ENCODE results near the gene LMO7.
"Not testable (repeated sequence)": the region's sequence is repeated elsewhere in the genome, so short reads cannot be mapped to it uniquely, and the experiment has no call there.

The LMO7 gene

DNA sequence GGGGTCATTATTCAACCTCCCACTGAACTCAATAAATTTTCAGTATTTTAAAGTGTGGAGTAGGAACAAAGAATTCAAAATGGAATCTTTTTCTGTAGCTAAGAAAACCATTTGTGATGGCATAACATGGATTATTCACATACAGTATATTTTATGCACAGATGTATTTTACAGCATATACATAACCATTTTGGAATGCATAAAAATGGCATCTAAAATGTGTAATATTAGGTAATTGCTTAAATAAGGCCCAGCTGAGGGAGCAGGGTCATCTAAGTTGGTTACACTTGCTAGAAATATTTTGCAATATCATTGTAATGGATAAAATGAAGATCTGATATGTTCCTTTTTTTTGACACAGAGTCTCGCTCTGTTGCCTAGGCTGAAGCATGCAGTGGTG is 146.9 kb downstream of the LMO7 start:
- no peak for DNase-seq

DNA sequence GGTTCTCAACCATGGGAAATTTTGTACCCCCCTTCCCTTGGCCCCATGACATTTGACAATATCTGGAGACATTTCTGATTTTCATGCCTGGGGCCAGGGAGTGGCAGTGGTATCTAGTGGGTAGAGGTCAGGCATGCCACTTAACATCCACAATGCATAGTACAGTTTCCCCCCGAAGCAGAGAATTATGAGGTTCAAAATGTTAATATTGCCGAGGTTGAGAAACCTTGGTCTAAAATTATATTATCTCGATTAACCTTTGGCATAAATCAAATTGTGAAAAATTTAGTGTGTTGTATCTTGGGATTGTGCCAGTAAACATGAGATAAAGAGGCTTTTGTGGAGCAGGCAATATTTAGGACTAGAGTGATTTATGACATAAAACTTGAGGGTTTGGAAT is 147.9 kb downstream of the LMO7 start:
- no peak for DNase-seq

DNA sequence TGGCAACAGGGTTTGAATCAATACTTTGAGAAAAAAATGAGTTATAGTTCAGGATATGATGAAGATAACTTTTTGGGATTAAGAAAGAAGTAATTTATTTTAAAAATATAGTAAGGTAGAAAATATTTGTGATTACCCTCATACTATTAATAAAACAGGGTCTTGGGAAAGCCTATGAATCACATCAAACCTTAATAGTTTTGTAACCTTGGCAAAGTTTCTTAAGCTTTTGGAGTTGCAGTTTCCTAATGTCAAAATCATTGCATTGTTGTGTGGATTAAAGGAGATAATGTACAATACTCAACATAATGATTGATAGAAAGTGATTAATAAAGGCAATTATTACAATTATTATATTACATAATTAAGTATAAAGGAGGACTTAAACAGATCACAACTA is 149.0 kb downstream of the LMO7 start:
- no peak for DNase-seq

DNA sequence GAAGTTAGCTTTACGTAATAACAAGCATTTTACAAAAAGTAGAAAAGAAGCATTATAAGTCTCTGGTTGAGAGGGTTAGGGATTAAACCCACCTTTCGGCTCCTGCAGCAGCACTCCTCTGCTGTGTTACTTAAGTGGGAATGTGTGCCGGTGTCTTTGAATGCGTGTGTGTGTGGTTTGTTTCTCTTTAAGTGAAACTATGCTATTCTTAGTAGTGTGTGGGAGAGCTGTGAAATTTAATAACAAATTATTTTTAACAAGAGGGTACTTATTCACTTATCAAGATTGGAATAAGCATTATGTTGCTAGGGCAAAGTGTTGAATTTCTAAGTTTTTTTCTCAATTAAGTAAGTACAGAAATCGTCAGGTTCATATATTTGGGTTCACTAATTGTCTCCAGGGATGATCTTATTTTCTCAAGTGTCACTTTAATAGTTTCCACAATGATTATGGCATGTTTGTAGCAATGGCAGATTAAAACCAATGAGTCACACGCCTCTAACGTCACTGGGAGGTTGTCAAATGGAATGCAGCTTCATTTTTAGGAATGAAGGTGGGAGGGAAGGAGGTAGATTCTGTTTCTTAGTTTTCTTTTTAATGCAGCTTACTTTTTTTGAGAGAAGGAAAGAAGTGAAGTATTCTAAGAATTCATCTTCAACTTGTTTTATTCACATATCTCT is 151.3 kb downstream of the LMO7 start:
- DNase-seq: no peak

DNA sequence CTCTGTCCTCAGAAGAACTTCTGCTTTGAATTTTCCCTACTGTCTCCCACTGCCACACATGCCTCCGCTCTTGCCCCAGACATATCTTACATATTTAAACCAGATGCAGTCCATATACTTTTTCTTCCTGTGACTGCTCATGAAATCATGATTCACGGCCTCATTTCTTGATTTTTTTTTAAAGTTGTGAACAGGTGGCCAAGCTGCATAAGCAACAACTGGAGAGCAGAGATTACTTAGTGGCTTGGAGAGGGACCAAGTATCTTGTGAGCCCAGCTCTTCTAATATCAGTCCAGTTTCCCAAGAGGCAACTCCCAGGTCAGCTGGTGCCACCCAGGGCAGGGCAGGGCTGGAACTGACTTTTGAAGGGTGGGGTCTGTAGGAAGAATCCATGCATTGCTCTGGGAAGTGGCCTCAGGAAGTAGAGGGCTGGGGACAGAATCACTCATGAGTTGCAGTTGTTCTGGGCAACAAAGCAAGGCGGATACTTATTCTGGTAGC is 152.4 kb downstream of the LMO7 start:
- DNase-seq: no peak

DNA sequence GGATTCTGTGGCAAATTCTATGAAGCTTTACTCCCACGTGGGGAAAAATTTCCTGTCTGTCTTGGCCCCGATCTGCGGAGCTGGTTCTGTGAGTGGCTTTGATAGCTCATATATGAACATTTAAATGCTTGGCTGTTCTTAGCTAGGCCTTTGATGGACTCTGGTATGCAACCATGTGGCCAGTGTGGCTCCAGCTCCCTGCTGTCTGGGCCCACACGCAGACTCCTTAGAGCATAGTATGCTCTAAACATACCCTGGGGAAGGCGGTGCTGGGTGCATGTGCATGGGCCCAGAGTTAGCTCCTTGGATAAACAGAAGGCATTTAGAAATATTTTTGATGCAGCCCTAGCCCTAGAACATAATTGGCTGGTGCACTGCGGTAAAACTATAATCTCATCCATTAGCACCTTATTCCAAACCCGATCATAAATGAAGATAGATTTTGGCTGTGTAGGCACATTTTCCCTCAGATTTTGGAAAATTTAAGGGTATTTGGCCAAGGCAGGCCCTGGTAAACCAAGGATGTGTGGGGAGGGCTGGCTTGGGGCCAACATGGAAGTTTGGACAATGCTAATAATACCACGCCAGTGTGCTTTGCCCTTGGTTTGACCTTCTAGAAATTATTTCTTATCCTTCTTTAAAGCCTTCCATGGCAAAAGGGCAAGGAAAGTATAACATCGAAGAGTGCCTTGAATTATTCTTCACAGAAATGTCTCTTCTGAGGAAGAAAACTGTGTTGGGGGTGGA is 153.5 kb downstream of the LMO7 start:
- DNase-seq: no peak

DNA sequence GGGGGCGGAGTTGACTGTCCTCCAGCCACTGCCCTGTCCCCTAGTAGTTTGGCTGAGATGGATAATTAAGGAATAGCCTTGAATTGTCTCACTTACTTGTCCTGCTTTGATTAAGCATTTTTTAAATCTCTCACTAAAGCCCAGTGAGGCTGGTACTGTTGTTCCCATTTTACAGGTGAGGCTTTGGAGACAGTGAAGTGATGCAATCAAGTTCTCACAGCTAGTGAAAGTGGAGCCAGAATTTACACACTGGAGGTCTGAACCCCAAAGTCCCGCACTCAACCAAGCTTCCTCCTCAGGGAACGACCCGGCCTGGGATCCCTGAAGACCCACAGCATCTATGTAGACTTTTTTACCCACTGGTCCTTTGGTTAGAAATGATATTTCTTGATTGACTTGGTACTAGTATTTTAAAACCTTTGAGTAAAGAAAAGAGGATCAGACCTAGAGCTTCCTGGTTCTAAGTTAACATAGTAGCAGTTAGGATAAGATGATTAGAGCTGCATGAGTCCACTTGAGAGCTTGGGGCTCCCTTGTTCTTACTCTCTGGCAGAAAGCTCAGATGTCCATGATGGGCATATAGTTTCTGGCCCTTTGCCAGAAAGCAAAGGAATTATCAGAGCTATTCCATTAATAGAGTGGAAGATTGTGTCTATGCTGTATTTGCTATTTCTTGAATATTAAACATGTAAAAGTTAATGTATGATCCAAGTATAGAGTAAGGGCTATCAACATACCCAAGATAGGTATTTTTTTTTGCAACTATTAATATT is 154.3 kb downstream of the LMO7 start:
- no peak for DNase-seq

DNA sequence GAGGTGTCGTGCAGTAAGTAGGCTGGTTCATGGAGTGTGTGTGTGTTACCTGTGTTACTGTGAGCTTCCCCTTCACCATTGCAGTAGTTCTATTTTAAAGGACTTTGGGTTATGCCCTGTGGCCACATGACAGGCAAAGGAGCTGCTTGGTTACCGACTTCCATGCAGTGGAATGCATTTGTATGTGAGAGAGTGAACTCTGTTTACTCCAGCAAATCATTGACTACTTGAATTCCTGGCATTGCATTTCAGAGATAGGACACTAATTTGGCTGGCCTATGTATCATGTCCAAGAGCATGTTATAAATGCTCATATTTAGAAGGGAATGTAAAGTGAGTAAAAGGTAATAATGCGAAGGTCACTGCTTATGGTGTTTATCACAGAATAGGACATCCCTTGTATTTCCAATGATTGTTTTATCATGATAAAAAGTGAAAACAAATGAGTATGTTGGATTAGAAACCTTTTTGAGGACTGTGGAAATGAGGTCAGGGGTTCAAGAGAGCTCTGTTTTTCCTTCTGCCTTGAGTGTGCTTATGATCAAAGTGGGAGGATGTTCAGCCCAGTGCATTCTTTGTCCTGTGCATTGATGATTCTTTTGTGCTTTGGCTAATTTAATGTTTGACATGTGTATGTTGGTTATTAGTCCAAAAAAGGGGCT is 156.5 kb downstream of the LMO7 start:
- DNase-seq: no peak

DNA sequence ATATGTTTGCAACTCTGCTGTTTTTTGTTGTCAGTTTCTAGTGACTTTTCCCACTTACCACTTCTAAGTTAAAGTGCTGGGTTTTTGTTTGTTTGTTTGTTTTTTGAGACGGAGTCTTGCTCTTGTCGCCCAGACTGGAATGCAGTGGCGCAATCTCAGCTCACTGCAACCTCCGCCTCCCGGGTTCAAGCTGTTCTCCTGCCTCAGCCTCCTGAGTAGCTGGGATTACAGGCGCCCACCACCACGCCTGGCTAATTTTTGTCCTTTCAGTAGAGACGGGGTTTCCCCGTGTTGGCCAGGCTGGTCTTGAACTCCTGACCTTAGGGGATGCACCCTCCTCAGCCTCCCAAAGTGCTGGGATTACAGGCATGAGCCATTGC is 157.0 kb downstream of the LMO7 start:
- DNase-seq: not testable (repeated sequence)

DNA sequence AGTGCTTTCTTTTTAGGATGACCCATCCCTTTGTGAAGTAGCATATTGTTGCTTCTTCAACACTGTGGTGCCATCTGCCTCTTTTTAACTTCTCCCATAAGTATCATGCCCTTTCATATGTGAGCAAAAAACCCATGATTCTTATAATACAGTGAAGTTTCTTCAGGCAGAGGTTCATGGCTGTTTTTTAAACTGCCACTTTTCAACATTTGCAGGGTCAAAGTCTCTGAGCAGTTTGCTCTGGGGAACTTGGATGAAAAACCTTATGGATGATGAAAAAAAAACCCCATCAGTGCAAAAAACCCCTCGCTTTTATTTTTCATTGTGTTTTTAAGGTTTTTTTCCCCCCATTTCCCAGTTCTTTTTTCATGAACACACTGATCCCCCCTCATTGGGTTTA is 158.5 kb downstream of the LMO7 start:
- no peak for DNase-seq

DNA sequence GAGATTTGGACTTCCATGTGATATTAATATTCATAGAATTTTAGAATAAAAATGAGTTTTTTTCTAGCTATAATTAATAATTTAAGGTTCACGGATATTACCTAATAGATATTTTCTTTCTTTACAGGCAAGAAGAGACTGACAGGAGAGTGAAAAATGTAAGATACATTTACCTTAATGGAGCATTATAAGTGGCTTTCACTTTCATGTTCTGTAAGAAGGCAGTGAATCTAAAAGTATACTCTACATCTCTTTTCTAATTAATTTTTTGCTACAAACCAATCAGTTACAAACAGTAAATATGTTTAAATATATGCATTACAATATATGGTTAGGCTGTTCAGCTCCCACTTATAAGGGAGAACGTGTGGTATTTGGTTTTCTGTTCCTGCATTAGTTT is 159.1 kb downstream of the LMO7 start:
- no peak for DNase-seq

DNA sequence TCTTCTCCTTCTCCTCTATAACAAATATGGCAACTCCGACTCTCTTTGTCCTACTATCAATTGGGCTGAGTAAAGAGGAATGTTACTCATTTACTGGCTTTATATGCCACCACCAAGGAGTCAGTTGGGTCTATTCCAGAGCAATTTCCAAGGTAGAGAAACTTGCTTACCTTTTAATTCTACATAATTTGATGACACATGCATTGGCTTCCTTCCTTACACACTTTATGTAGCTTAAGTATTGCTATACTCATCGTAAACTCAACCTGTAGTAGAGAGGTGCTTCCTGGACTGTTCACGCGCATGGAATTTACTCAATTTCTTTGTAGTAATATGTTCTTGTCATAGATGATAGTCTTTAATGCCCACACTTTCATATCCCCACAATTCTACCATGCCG is 160.7 kb downstream of the LMO7 start:
- no peak for DNase-seq

DNA sequence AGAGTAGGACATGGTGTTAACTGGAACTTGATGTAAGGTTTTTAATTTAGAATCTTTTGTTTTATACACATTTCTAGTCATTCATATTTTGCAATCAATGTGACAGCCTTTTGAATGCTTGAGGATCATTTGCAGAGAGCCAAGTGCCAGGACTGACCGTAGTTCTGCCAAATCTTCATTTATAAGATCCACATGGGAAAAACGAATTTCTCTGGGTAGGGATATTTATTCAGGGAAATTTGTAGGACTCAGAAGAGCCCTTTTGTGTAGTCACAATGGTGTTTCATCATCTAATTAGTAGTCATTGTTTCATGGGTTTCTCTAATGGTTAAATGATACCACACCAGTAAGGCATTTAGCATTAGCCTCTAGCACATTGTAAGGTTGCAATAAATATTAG is 161.1 kb downstream of the LMO7 start:
- DNase-seq: no peak

DNA sequence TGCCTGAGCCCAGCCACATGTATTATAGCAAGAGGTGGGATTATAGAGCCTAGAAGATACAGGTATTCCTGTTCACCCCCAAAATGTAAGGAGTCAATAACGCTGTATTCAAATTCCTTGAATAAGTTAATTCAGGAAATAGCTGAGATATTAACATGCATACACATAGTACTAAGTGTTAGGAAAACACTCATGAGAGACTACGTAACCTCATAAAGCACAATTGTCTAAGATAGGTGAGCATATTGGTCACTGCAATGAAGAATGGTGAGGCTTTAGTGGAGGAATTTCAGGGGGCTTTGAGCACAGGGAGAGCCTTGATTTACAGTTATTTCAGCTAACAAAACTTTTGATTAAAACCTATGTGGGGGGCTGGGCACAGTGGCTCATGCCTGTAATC is 161.6 kb downstream of the LMO7 start:
- DNase-seq: no peak

DNA sequence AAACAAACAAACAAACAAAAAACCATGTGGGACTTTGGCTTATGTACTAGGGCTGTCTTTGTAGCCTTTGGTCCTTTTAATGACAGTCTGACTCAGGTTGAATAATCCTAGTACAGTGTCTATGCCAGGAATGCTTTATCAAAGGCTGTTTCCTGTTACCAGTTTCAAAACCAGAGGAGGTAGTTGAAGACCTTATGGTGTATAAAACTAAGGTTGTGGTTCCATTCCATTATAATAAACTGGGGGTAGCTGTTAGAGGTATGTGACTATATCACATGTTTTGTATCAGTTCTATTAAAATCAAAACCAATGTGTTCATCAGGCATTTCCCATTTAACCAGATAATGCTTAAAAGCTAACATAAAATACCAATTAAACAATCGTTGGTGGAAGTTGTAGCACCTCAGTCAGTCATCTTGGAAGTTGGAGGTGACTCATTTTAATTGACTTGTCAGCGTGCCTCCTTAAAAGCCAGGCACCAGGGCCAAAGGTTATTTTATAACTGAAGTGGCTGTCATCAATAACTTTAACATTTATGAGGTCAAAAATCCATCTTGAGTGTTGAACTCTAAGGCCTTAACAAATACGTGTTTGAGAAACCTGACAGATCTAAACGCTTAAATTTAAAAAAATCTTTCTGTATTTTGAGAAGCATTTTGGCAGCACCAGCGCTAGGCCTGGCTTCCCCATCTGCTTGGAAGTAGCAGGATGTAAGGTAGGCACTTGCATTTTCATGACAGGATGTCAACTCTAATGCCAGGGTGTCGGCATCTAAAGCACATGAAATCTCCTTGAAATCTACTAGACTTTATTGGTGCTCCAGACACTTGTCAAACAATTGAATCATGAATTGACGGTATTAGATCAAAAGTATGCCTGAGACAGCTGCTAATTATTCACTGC is 162.5 kb downstream of the LMO7 start:
- peak; percentile 66 for DNase-seq

DNA sequence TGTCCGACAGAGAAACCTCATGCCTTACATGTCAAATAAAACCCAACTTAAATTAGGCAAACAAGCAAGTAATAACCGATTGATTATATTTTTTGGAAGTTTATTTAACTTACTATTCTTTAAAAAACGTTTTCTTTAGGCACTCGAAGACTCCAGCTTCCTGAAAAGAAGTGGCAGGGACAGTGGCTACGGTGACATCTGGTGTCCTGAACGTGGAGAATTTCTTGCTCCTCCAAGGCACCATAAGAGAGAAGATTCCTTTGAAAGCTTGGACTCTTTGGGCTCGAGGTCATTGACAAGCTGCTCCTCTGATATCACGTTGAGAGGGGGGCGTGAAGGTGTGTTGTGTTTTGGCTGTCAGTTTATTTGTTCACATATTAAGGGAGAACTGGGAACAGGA is 164.4 kb downstream of the LMO7 start:
- no peak for DNase-seq

DNA sequence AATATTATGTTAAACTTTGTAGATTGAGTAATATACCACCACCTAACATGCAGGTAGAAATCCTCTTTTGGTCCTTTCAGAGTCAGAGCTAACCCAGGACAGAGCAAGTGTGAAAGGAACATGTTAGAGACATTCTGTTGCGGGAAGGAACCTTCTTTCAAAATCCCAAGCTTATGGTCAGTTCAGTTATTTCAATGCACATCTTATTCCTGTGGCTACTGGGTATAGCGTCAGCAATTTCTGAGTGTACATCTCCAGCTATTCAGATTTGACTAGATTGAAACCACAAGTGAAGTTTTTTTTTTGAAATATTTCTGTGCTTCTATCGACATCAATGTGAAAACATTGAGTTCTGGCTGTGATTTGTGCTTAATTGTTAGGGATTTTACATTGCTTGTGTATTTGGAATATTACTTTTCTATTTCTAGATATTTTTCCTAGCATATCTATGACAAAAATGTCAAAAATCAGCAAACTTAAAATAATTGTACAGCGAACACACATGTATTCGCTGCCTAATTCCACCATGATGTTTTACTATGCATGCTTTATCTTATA is 165.3 kb downstream of the LMO7 start:
- peak; percentile 30 for DNase-seq

DNA sequence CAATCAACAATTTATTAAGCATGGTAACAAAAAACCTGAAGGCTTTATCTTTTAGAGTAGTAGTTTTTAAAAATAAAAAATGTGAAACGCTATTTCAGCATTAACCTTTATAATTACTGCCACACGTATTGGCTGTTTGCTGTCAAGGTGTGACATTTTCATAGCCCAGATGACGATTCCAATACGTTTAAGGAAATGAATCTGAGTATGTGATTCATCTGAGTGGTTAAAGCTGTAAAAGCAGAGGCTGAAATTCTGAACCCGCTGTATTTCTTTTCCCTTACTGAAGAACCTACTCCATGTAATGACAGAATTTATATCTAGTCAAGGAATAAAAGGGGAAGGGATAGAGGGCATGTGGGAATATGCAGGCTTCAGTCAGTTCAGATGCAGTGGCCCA is 166.0 kb downstream of the LMO7 start:
- DNase-seq: no peak

DNA sequence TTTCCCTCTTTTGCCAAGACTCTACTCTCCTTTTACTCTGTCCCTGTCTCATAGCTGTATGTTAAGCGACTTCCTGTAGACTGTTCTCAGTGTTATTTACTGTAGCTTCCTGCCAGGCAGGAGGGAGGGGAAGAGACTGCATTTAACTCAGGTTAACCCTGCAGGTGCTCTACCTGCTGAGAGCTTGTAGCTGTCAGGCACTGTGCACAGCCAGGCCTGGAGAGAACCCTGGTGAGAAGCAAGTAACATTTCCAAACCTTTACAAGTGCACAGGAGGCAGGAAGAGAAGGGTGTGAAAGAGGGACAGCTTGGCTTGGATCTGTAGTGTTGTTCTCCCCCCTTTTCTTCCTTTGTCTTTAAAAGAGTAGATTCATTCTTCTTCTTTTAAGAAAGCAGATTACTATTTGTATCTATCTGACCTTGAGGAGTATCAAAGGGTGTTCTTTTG is 167.1 kb downstream of the LMO7 start:
- DNase-seq: peak; percentile 23

DNA sequence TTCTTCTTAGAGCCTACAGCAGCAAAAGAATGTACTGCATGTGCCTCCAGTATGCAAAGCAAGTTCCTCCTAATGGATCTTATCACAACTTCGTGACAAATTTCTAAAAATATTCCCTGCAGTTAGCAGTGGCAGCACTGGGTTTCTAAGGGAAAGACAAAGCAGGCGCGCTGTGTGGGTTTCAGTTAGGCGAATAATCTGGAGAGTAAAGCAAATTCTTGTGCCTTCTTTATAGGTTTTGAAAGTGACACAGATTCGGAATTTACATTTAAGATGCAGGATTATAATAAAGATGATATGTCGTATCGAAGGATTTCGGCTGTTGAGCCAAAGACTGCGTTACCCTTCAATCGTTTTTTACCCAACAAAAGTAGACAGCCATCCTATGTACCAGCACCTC is 167.9 kb downstream of the LMO7 start:
- no peak for DNase-seq

DNA sequence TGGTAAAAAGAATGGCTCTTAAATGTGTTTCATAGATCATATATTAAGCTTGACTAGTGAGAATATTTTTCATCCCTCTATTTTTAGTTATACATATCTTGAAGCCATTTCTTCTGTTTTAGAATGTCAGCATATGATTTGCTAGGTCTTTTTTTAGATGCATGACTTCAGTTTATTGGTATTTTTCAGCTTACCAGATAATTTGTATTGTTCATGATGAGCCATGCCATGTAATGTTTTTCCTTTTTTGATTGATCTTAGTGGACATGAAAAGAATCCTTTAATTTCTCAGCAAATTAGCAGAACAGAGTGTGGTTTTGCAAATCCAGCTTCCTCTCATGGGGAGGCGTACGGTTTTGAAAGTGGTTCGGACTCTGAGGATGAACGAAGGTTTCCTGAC is 168.5 kb downstream of the LMO7 start:
- DNase-seq: no peak

DNA sequence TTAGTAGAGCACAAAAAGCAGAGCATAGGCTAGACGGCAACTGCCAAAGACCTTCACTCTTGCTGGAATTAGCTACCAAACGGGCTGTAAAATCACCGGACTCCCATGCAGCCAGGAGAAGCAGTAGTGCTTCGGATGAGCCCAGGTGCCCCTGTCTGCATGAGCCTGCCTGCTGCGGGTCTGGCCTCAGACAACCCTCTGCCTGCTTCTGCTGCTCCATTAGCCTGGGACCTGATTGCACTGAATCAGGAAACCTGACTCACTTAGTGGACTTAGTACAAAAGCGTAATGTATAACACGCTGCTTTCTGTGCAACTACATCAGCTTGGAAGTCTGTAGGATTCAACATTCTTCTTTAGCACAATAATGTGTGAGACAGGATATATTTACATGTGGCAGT is 170.0 kb downstream of the LMO7 start:
- no peak for DNase-seq

All from activated CD4-positive, alpha-beta T cell treated with anti-CD3 and anti-CD28 coated beads, Interleukin-2, Interleukin-6, amounts not matched to agents 100 ng/mL and 50 ng/mL, durations not matched to agents 16 hours and 8 hours (primary cell).